ENCODE results near the gene TICAM1. TPM values are rescaled to one million over a fixed set of nuclear protein-coding genes. Genes with fewer than 3 reads are reported as not detected.
"Not testable (repeated sequence)": the region's sequence is repeated elsewhere in the genome, so short reads cannot be mapped to it uniquely, and the experiment has no call there.

Gene TICAM1
- total RNA-seq, 1 donor, result 3.3 TPM

GRCh38 chr19:4839192-4839591 is 7.7 kb upstream of the TICAM1 start:
- Histone ChIP-seq H3K4me3 (ENCODE audit: insufficient read depth, low read length) (no peak overlapping the region), H3K27me3 (ENCODE audit: insufficient read depth, low read length) (no peaks in the 10 kb centered on the region), H4K20me1 (ENCODE audit: insufficient read depth, low read length) (peaks cover 2% of the 10 kb centered on the region), H3K4me1 (ENCODE audit: insufficient read depth, low read length) (peaks cover 9% of the 10 kb centered on the region), H2AFZ (ENCODE audit: low read length) (no peak overlapping the region), H3K27ac (ENCODE audit: low read depth, low read length) (no peak overlapping the region), H3K79me2 (ENCODE audit: insufficient read depth, low read length) (peaks cover 2% of the 10 kb centered on the region), H3K9me3 (ENCODE audit: low read depth, low read length) (no peaks in the 10 kb centered on the region), H3K36me3 (ENCODE audit: insufficient read depth, low read length) (peaks cover 56% of the 10 kb centered on the region), H3K4me2 (ENCODE audit: insufficient read depth, low read length) (no peak overlapping the region)
- TF ChIP-seq CTCF (IDR thresholded peaks at IDR 0.05; ENCODE audit: extremely low read depth, low read depth, low read length), result no peak
- peak; percentile 32 for DNase-seq (ENCODE audit: insufficient read length, low spot score, missing footprints)

GRCh38 chr19:4832776-4833175 is 1.3 kb upstream of the TICAM1 start:
- peaks cover 10% of the 10 kb centered on the region for H3K4me1 ChIP-seq (ENCODE audit: insufficient read depth, low read length)
- no peak for TF ChIP-seq CTCF (IDR thresholded peaks at IDR 0.05; ENCODE audit: extremely low read depth, low read depth, low read length)
- no peak overlapping the region for H3K27ac ChIP-seq (ENCODE audit: low read depth, low read length)
- no peak overlapping the region for H2AFZ ChIP-seq (ENCODE audit: low read length)
- H3K4me3 ChIP-seq (ENCODE audit: insufficient read depth, low read length), result no peak overlapping the region
- H3K9me3 ChIP-seq (ENCODE audit: low read depth, low read length), result no peaks in the 10 kb centered on the region
- no peak for DNase-seq (ENCODE audit: insufficient read length, low spot score, missing footprints)
- peaks cover 8% of the 10 kb centered on the region for H3K36me3 ChIP-seq (ENCODE audit: insufficient read depth, low read length)
- peaks cover 5% of the 10 kb centered on the region for H4K20me1 ChIP-seq (ENCODE audit: insufficient read depth, low read length)
- H3K27me3 ChIP-seq (ENCODE audit: insufficient read depth, low read length), result no peaks in the 10 kb centered on the region
- H3K4me2 ChIP-seq (ENCODE audit: insufficient read depth, low read length), result no peak overlapping the region
- H3K79me2 ChIP-seq (ENCODE audit: insufficient read depth, low read length), result peaks cover 32% of the 10 kb centered on the region

- not testable (repeated sequence) for H3K4me1 ChIP-seq (ENCODE audit: insufficient read depth, low read length); H3K9me3 ChIP-seq (ENCODE audit: low read depth, low read length); H3K27me3 ChIP-seq (ENCODE audit: insufficient read depth, low read length); H4K20me1 ChIP-seq (ENCODE audit: insufficient read depth, low read length); DNase-seq (ENCODE audit: insufficient read length, low spot score, missing footprints); H3K36me3 ChIP-seq (ENCODE audit: insufficient read depth, low read length)
- Histone ChIP-seq H3K4me3 (ENCODE audit: insufficient read depth, low read length) (peak overlapping the region; percentile 96), H3K27ac (ENCODE audit: low read depth, low read length) (peak overlapping the region; percentile 82), H3K4me2 (ENCODE audit: insufficient read depth, low read length) (peak overlapping the region; percentile 92), H2AFZ (ENCODE audit: low read length) (peak overlapping the region; percentile 90), H3K79me2 (ENCODE audit: insufficient read depth, low read length) (peaks cover 34% of the 10 kb centered on the region)
Observed at GRCh38 chr19:4831979-4832340, 448 bp upstream of the TICAM1 start.

- Histone ChIP-seq H3K27ac (ENCODE audit: low read depth, low read length) (peak overlapping the region; percentile 82), H3K9me3 (ENCODE audit: low read depth, low read length) (no peaks in the 10 kb centered on the region), H4K20me1 (ENCODE audit: insufficient read depth, low read length) (peaks cover 5% of the 10 kb centered on the region), H3K79me2 (ENCODE audit: insufficient read depth, low read length) (peaks cover 41% of the 10 kb centered on the region), H3K4me3 (ENCODE audit: insufficient read depth, low read length) (peak overlapping the region; percentile 96), H3K4me2 (ENCODE audit: insufficient read depth, low read length) (peak overlapping the region; percentile 92), H3K27me3 (ENCODE audit: insufficient read depth, low read length) (no peaks in the 10 kb centered on the region), H2AFZ (ENCODE audit: low read length) (no peak overlapping the region), H3K36me3 (ENCODE audit: insufficient read depth, low read length) (no peaks in the 10 kb centered on the region), H3K4me1 (ENCODE audit: insufficient read depth, low read length) (peaks cover 10% of the 10 kb centered on the region)
- DNase-seq (ENCODE audit: insufficient read length, low spot score, missing footprints), result peak; percentile 32
- no peak for TF ChIP-seq CTCF (IDR thresholded peaks at IDR 0.05; ENCODE audit: extremely low read depth, low read depth, low read length)
Observed at GRCh38 chr19:4830768-4831265, 695 bp downstream of the TICAM1 start.

Measured in osteoblast (primary cell).